ENCODE results near the gene NHSL2. TPM values are rescaled to one million over a fixed set of nuclear protein-coding genes. Genes with fewer than 3 reads are reported as not detected.

The NHSL2 gene
- total and polyA plus RNA-seq, 2 experiments from 2014 or later = 4.7 to 9.5 TPM

GRCh38 chrX:71989768-71990426, 79.3 kb downstream of the NHSL2 start:
- H3K9me3 Mint-ChIP-seq = peaks cover 3% of the 10 kb centered on the region; the same call in 2 of the 3 replicates
- peaks cover 5% of the 10 kb centered on the region; the same call in 2 of the 3 replicates for H3K36me3 Mint-ChIP-seq (ENCODE audit: low read depth)

More at GRCh38 chrX:71989768-71990426, 79.3 kb downstream of the NHSL2 start:
- Histone ChIP-seq H3K36me3 (ENCODE audit: insufficient read depth) (no peaks in the 10 kb centered on the region), H3K27ac (ENCODE audit: low read depth) (no peak overlapping the region), H3F3A (replicated peaks; ENCODE audit: low read depth) (no peaks in the 10 kb centered on the region), H3K4me1 (ENCODE audit: insufficient read depth) (peaks cover 13% of the 10 kb centered on the region; the same call in 1 of the 2 replicates), H3K4me3 (no peak overlapping the region), H3K4me2 (no peak overlapping the region), H3K9me2 (ENCODE audit: insufficient read depth) (no peaks in the 10 kb centered on the region), H2AFZ (no peak overlapping the region), H4K20me1 (replicated peaks; ENCODE audit: insufficient read depth) (no peaks in the 10 kb centered on the region; the same call in none of the 2 replicates), H3K27me3 (ENCODE audit: insufficient read depth) (no peaks in the 10 kb centered on the region), H3K79me2 (replicated peaks; ENCODE audit: insufficient read depth) (no peaks in the 10 kb centered on the region; the same call in 1 of the 2 replicates)
- no peak for TF ChIP-seq ETS1 (IDR thresholded peaks at IDR 0.05)
- TF ChIP-seq EZH2phosphoT487 (IDR thresholded peaks at IDR 0.05; ENCODE audit: unreplicated experiment) = no peak
- no peak for TF ChIP-seq CREB1 (CRISPR knock-in tag; IDR thresholded peaks at IDR 0.05; ENCODE audit: low read depth)
- no peak for TF ChIP-seq CTCF (conservative IDR thresholded peaks at IDR 0.05; ENCODE audit: low read depth in 2 of 2)
- TF ChIP-seq JUNB (IDR thresholded peaks at IDR 0.05; ENCODE audit: unreplicated experiment) = no peak
- TF ChIP-seq REST (IDR thresholded peaks at IDR 0.05; ENCODE audit: unreplicated experiment) = no peak
- Mint-ChIP-seq H3K27ac (no peak overlapping the region), H3K27me3 (ENCODE audit: insufficient read depth, low read depth, poor library complexity) (peaks cover 16% of the 10 kb centered on the region), H3K4me1 (peaks cover 37% of the 10 kb centered on the region), H3K4me3 (no peak overlapping the region)
- DNase-seq (ENCODE audit: low spot score) = no peak
- ATAC-seq = no peak

Measured in GM23338 (cell line).